Mammary epithelial cell (primary cell): Measurements from ENCODE around the gene CPN1.

Source experiments
- EZH2 ChIP-seq: IDR thresholded peaks from 2 replicates; pipeline ENCODE4 v1.6.1; 2012; ENCODE audit warnings: low read length, inconsistent platforms, borderline replicate concordance
- TF ChIP-seq, protein P1 (sequence below), 2 donors: IDR thresholded peaks in 1 of 2; conservative IDR thresholded peaks in 1 of 2; 2 replicates each; pipeline ENCODE4 v1.5.1; 2011 to 2012; ENCODE audit warnings: inconsistent platforms in 2 of 2, low read length in 2 of 2, mild to moderate bottlenecking in 2 of 2, control low read depth in 1 of 2, low read depth in 1 of 2; ENCODE audit not compliant: insufficient read depth in 1 of 2; ENCODE audit errors: extremely low read depth in 1 of 2

DNA sequence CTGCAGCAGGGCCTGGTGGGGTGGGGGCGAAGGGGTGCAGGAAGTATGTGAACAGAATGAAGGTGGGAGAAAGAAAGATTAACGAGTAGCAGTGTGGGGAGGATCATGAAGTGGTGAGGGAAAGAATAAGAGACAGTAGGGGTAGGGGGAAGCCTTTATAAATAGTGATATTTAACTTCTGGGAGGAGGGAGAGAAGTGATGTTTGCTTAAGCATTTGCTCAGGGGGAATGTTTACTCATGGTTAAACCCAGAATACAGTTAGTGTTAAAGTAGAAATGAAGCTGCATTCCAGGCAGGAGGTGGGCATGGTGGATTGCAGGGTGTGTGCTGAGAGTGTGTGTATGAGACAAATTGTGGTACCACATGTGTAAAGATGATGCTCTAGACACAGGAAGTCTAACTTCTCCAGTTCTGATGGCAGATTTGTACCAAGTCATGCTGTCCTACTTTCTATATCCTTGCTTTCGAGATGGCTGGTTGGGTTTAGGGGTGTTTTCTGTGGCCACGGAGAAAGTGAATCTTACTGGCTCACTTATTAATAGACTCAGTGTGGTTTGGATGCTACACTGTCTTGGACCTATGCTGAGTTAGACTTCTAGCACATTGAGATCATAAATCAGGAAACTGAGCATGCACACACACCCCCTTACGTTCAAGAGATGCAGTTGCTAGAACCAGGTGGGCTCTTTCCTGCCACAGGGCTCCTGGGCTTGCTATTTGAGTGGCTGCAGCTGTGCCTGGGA, 61.4 kb downstream of the CPN1 start:
- TF ChIP-seq, protein P1, sequence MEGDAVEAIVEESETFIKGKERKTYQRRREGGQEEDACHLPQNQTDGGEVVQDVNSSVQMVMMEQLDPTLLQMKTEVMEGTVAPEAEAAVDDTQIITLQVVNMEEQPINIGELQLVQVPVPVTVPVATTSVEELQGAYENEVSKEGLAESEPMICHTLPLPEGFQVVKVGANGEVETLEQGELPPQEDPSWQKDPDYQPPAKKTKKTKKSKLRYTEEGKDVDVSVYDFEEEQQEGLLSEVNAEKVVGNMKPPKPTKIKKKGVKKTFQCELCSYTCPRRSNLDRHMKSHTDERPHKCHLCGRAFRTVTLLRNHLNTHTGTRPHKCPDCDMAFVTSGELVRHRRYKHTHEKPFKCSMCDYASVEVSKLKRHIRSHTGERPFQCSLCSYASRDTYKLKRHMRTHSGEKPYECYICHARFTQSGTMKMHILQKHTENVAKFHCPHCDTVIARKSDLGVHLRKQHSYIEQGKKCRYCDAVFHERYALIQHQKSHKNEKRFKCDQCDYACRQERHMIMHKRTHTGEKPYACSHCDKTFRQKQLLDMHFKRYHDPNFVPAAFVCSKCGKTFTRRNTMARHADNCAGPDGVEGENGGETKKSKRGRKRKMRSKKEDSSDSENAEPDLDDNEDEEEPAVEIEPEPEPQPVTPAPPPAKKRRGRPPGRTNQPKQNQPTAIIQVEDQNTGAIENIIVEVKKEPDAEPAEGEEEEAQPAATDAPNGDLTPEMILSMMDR (conservative IDR thresholded peaks at IDR 0.05 in 1 of 2, IDR thresholded peaks at IDR 0.05 in 1 of 2; ENCODE audit: extremely low read depth in 1 of 2, insufficient read depth in 1 of 2, low read depth in 1 of 2, low read length in 2 of 2) = no peak
- no peak for TF ChIP-seq EZH2
